ENCODE data around the gene SAMD8.

SAMD8 gene

DNA sequence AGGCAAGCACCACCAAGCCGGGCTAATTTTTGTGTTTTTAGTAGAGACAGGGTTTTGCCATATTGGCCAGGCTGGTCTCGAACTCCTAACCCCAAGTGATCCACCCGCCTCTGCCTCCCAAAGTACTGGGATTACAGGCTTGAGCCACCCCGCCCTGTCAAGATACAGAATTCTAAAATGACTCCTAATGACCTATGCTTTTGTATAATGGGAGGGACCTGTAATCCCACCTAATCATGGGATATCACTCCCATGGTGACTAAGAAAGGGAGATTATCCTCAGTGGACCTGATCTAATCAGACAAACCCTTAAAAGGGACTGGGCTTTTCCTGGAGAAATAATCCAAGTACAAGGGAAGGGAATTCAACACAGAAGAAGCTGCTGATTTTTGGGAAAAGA, 28.8 kb downstream of the SAMD8 start:
- TF ChIP-seq CTCF (conservative IDR thresholded peaks at IDR 0.05): no peak
- TF ChIP-seq ZFX (IDR thresholded peaks at IDR 0.05): no peak
- H3K27ac ChIP-seq: no peak overlapping the region

GRCh38 chr10:75143353-75143752, 31.9 kb downstream of the SAMD8 start:
- TF ChIP-seq ZFX (IDR thresholded peaks at IDR 0.05) (no peak), CTCF (conservative IDR thresholded peaks at IDR 0.05) (no peak)
- H3K27ac ChIP-seq: no peak overlapping the region

GRCh38 chr10:75145590-75145989, 34.1 kb downstream of the SAMD8 start:
- TF ChIP-seq CTCF (conservative IDR thresholded peaks at IDR 0.05): no peak
- no peak for TF ChIP-seq ZFX (IDR thresholded peaks at IDR 0.05)
- H3K27ac ChIP-seq: no peak overlapping the region

- H3K27ac ChIP-seq: no peak overlapping the region
- TF ChIP-seq ZFX (IDR thresholded peaks at IDR 0.05) (no peak), CTCF (conservative IDR thresholded peaks at IDR 0.05) (no peak)
These were observed 35.3 kb downstream of the SAMD8 start for GRCh38 chr10:75146780-75147179.

DNA sequence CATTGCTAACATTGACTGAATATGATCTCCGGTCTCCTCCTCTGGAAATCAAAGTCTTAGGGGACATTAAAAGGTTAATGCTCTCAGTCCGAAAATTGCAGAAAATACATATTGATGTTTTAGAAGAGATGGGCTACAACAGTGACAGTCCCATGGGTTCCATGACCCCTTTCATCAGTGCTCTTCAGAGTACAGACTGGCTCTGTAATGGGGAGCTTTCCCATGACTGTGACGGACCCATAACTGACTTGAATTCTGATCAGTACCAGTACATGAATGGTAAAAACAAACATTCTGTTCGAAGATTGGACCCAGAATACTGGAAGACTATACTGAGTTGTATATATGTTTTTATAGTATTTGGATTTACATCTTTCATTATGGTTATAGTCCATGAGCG, 39.2 kb downstream of the SAMD8 start:
- H3K27ac ChIP-seq: no peak overlapping the region
- TF ChIP-seq CTCF (conservative IDR thresholded peaks at IDR 0.05) (no peak), ZFX (IDR thresholded peaks at IDR 0.05) (no peak)

DNA sequence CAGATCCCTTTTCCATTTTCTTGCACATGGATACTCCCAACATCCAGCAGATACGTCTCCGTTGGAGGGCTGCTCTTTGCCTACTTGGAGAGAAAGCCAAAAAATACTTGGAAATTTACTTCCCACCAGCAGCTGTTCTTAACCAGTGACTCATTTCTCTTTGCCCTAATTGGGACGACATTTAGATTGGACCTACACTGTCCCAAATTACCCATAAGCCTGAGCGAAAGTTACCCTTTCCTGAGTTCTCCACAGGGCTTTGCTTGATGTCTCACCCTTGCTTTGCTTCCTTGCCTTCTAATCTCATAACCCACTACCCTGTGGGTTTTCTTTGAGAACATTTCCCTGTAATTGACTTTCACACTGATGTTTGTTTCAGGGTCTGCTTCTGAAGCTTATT, 48.1 kb downstream of the SAMD8 start:
- H3K27ac ChIP-seq: no peak overlapping the region
- TF ChIP-seq CTCF (conservative IDR thresholded peaks at IDR 0.05) (no peak), ZFX (IDR thresholded peaks at IDR 0.05) (no peak)

DNA sequence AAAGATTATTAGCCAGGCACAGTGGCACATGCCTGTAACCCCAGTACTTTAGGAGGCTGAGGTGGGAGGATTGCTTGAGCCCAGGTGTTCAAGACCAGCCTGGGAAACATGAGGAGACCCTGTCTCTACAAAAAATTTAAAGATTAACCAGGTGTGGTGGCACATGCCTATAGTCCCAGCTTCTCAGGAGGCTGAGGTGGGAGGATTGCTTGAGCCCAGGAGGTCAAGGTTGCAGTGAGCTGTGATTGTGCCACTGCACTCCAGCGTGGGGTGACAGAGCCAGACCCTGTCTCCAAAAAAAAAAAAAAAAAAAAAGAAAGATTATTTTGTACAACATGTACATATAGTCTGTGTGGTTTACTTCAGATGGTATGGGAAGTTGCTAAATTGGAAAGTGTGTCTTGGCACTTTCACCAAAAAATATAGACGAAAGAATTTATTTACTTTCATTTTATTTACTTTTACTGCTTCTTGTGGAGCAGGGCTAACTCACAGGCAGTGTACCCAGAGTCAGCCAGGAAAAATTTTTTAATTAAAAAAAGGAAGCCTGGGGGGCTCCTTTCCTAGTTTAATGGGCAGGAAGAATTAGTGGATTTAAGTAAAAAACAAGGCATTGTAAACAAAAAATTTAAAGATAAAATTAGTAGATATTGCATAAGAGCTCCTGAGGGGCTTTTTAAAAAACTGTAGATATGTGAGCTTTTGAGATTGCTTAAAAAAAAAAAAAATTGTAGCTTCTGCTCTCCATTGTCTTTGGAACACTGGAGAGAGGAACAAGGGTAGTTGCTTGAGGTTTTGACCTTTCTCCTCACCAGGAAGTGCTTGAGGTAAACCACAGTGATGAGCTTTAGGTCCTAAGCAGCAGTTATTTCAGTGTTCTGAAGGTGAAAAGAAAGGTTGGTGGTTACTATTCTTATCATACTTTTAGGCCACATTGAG, 54.5 kb downstream of the SAMD8 start:
- peak overlapping the region; percentile 0; the same call in 1 of the 2 replicates for H3K27ac ChIP-seq
- no peak for TF ChIP-seq CTCF (conservative IDR thresholded peaks at IDR 0.05)
- no peak for TF ChIP-seq ZFX (IDR thresholded peaks at IDR 0.05)

Data from C4-2B (cell line).